IPS DF 19.7 (cell line): ENCODE data around the gene IFNAR2.

Experiments used
- DNase-seq: peaks from one replicate; pipeline ENCODE4 v3.0.0-alpha.2; 2013; ENCODE audit warnings: low read depth, low spot score

Gene IFNAR2

GRCh38 chr21:33267250-33267649 is 37.5 kb downstream of the IFNAR2 start:
- DNase-seq: no peak

GRCh38 chr21:33268393-33268736 is 38.6 kb downstream of the IFNAR2 start:
- DNase-seq: no peak

GRCh38 chr21:33268737-33269441 is 39.2 kb downstream of the IFNAR2 start:
- no peak for DNase-seq

- DNase-seq: no peak
Observed at GRCh38 chr21:33270986-33271385, 41.2 kb downstream of the IFNAR2 start.

- DNase-seq: no peak
Observed at GRCh38 chr21:33273044-33273443, 43.3 kb downstream of the IFNAR2 start.

GRCh38 chr21:33278721-33279120 is 49.0 kb downstream of the IFNAR2 start:
- no peak for DNase-seq

GRCh38 chr21:33279330-33279820 is 49.6 kb downstream of the IFNAR2 start:
- DNase-seq: no peak
